Esophagus mucosa (tissue), 1 donor: ENCODE measurements around the gene SH3PXD2A. TPM values are rescaled to one million over a fixed set of nuclear protein-coding genes. Genes with fewer than 3 reads are reported as not detected.

Experiments used
- ATAC-seq: fragments of 200-7000 bp; cut with Tn5 transposase; one replicate; pipeline ENCODE4 v1.9.1; 2020
- total RNA-seq: library from RNA; stranded (reverse); gene quantifications from one replicate; pipeline ENCODE4 v1.2.4, GENCODE V29; 2023
- donor health status: DM: yes; HTN: yes; CAD: no.

SH3PXD2A gene
- total RNA-seq, 1 donor from 2014 or later, result 34.0 TPM

DNA sequence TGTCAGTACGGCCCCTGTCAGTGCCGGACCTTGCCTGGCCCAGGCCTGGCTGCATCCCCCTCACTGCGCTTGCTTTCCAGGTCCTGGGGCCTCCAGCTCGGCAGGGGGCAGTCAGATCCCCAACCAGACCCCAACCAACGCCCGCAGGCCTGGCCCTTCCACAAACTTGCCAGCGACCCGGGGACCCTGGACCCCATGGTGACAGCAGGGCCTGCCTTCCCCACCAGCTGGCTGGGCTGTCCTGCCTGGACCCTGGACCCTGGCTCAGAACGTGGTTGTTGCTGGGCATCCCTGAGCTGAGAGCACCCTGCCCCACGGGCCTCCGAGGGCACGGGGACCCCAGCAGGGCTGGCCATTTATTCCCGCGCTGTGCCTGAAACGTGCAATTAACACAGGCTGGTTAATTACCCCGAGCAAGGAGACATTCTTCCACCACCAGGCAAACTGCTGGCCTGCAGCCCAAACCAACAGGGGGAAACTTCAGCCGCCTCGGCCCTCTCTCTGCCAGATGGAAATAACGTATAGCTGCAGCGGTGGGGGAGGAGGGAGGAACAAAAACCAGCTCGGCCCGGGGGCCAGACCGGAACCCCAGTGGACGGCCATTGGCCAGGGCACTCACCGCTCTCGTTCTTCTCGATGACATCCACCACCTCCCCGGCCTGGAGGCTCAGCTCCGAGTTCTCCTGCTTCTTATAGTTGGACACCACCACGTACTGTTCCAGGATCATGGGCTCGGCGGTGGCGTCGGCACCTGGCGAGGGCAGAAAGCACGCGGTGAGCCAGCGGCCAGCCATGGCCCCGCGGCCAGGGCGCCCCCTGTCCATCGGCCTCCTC, 194.8 kb downstream of the SH3PXD2A start:
- ATAC-seq, result peak; percentile 3

DNA sequence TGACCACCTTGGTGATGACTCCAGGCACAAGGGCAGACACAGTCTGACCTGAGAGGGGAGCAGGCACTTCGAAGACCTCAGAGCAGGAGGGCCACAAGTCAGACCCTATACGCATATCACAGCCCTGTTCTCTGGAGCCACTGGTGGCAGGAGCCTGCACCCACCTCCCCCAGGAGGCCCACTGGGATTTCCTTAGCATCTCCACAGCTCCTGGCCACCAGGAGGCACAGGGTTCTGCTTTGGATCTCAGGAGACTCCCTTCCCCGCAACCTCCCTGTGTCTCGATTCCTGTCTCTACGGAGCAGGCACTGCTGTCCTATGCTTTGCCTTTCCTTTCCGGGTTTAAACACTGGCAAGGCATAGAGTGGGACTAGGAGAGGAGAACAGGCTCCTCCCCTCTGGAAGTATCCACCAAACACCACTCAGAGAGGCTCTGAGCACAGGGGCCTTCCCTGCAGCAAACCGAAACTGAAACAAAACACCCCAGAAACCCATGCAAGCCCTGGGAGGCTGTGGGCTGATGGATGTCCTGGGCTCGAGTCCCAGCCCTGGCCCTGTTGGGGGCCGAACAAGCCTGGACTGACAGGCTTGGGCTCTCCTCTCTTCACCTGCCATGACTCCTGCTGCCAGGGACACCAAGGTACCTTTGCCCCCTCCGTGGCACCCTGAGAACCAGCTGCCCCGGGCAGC, 195.6 kb downstream of the SH3PXD2A start:
- ATAC-seq, result peak; percentile 54

DNA sequence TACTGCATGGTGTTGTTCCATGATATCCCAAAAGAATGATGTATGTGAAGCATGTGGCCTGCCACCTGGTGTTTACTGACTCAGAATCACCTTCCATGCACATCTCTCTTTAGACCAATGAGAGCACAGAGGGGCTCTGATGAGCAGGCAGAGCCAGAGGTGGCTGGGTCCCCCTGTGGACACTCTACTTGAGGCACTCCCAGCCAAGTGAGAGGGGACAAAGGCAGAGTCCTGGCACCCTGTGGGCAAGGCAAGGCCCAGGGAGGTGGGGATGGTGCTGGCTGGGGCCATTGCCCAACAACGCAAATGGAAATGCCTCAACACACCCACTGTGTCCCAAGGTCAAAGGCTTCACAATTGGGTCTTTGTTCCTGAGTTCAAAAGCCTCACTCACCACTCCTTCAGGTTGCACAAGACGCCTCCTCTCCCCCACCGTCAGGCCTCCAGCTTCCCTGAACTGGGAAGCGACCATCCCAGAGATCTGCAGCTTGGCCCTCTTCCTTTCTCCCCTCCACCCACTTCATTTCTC, 197.3 kb downstream of the SH3PXD2A start:
- ATAC-seq, result no peak

DNA sequence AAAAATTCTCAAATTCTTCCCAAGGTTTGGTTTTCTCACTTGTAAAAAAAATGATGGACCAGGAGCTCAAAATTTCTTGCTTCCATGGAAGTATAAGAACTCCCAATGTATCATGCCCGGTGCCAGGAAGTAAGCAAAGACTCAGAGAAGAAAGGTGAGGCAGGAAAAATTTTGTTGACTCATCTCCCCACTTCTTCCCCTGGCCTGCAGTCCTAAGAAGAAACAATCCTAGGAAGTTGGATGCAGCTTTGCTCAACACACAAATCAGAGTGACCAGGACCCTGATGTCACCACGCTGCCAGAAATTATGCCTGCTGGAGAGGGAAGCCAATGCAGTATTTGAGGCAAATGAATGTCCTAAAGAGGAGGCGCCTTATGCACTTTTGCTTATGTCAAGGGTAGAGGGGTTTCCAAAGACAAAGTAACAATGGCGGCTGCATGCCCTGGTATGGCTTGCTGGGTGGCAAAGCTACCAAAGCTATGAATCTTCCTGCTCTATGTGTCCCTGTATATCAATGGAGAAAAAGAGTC, 198.2 kb downstream of the SH3PXD2A start:
- ATAC-seq, result no peak

DNA sequence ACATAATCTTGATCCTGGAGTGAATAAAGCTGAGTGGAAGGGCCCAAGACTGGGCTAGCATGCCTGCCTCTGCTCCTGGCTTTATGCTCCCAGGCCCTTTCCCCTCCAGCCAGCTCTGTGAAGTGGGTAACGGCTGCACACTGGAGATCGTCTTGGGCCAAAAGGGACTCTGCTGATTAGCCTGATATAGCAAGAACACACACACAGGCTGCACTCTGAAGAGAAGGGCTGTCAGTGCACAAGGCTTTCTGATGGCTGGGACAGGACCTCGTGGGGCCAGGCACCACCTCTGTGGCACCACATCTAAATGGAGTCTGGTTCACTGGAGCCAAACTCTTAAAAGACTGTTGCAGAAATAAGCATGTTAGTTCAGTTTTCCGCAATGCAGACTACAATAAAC, 200.5 kb downstream of the SH3PXD2A start:
- ATAC-seq, result no peak

DNA sequence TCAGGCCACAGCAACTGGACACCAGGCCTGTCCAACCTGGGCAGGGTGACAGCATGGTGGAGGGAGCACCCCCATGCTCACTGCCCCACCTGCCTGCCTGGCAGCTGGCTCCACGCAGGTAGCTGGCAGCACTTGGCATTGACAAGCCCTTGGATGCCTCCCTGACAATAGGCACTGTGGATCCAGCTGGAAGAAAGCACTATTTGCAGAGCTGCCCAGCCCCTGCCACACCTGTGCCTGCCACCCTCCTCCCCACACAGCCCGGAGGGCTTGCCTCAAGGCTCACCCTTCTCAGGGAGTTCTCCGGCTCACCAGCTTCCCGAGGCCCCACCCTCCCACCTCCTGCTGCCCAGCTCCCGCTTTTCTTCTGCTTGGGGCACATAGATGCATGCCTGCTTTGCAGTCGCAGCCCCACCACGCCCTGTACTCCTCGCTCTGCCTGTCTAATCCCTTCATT, 201.8 kb downstream of the SH3PXD2A start:
- ATAC-seq, result peak; percentile 92

DNA sequence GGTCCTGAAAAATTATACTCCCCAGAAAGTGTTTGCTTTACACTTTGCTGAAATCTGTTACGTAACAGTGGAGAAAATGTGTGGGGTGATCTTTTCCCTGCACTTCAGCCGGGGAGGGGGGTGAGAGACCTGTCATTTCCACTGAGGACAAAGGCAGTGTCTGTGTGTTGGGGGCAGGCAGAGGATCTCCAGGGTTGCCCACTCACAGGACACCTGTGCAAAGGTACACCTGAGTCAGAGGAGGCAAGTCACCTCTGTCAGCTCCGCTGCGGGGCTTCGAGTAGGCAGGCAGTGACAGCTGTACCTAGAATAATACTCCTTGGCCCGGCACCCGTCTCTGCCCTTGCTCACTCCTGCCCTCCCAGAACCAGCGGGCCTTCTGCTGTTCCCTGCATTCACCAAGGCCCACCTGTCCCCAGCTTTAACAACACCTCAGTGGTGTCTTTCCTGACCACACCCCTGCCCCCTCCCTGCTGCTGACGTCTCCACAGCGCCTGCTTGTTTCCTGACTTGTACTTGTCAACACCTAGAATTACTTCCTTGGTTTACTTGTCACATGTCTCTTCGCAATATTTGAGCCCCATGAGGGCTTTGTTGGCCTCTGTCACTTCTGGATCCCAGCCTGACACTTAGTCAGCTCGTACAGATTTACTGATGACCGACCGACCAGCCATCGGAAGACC, 202.6 kb downstream of the SH3PXD2A start:
- ATAC-seq, result peak; percentile 9

DNA sequence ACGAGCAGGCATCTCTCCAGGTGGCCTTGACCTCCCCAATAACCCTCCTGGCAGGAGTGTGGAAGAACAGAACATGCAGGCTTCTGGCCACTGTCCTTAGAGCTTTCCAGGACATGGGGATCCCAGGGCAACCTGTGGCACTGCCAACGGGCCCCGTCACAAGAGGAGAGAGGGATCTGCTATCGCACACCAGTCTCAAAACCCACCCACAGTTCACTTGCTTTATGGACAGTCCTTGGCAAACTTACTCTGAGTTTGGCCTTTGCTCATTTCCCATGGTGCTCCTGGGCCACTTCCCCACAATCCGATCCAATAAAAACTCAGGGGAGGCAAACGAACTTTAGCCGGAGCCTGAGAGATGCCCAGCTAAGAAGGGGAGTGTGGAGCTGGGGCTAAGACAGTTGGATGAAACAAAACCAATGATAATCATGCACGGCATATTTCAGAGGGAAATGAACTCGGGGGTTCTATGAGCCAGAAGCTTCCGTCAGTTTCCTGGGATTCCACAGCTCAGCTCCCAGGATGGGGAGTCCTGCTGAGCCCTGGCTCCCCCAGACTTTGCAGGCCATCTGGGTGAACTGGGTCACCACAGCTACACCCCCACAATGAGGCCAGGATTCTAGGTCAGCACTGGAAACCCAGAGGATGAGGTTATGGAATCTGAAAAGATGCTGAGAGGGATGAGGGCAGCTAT, 203.4 kb downstream of the SH3PXD2A start:
- ATAC-seq, result no peak

DNA sequence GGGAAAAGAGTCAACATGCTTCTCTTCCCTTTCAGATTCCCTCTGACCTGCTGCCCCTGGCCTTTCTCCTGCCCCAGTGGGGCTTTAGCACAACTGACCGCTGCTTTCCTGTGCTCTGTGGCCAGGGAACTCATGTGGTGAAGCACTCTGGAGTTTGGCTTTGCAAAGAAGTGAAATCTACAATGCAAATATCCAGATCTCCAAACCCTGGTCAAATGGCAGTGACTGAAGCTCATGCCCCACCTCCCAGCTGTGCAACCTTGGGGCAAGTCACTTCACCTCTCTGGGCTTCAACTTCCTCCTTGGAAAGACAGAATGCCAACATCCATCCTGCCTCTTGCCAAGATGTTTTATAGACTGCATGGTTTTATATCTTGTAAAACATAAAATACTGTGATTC, 204.0 kb downstream of the SH3PXD2A start:
- ATAC-seq, result no peak

DNA sequence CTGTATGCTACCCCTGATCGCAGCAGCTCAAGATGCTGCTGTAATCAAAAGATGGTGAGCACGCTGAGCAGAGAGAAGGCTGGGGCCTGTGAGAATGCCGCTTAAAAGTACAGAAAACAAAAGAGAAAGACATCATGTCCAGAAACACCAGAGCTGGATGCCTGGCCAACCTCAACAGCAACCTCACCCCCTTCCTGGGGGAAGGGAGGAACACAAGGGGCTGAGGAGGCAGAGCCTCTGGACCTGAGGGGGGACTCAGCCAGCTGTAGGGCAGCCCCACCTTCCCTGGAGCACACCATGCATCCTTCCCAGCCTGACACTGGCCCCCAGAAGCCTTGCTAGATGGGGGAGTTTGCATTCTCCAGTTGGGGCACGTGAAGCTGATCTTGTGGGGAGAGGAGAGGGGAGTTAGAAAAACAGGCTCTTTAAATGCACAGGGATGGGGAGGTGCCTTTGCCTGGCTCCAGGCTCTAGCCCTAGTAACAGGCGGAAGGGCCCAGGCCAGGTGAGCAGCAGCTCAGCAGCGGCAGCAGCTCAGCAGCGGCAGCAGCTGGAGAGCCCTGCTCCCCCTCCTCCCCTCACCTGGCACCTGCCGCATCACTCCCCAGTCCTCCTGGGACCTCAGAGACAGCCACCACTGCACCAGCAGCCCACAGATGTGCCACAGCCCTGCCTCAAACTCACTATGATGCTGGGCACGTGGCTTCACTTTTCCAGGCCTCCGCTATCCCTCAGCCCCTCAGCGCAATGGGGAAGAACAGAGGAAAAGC, 205.5 kb downstream of the SH3PXD2A start:
- ATAC-seq, result no peak

DNA sequence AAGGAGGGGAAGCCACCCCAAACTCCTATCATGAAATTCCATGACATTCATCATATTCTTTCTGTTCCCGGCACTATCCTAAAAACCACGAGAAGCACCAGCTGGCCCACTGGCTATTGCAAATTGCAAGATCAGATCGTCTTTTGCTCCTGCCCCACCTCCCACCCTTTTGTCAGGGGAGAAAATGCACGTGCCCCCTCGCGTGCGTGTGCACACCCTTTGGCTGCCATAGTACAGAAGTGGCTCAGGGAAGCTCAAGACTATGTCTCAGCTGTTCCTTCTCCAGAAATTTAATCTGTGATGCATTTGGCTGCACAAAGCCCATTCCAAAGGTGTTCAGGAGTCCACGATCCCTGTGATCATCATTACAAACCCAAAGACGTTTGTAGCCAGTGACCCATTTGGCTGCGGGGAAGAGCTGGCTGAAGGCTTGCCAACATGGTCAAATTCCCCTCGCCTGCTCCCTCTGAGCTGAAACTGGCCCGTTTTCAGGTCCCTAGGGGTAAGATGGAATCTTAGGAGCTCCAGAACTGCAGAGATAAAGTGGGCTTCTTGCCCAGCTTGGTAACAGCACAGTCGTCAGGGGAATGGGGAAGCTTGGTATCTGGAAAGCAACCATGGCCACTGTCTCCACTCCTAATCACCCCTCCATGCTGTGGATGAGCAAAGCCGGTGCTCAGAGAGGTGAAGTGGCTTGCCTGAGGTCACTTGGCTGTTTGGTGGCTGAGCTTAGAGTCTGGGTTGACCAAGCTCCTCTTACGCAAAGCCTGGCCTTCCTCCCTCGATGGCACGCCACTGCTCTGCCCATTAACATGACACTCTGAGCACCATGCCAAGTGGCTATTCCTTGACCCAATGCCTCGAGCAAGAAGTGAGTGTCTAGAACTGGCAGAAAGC, 206.5 kb downstream of the SH3PXD2A start:
- ATAC-seq, result no peak

DNA sequence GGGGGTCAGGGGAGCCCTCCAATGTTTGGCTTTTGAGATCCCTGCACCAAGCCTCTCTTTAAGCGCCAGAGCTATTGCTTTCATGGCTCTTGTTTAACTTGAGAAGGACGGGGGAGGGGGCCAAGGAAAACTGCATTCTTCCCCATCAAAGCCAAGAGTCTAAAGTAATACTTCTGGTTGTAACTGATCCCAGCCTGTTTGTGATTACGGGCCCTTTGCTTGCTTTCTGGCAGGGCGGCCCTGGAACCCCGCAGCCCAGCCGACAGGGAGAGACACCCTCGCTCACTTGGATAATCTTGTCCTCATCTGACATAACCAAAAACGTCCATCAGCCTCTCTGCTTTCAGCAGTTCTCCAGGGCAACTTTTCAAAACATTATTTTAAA, 207.1 kb downstream of the SH3PXD2A start:
- ATAC-seq, result no peak

DNA sequence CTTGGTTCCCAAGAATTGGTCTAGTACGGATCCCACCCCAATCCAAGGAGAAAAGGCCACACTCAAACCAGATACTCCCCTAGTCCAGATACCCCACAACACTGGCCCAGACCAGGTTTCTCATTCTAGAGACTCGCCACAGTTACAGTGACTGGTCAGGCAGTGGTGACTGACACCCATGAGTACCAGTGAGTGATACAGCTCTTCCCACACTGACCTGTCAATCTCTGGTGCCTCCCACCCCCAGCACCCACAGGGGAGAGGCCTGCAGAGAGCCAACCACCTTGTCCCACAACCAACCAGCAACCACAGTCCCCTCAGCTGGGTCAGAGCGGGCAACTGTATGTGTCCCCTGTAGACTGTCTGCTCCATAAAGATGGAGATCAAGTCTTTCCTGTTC, 209.1 kb downstream of the SH3PXD2A start:
- ATAC-seq, result no peak

DNA sequence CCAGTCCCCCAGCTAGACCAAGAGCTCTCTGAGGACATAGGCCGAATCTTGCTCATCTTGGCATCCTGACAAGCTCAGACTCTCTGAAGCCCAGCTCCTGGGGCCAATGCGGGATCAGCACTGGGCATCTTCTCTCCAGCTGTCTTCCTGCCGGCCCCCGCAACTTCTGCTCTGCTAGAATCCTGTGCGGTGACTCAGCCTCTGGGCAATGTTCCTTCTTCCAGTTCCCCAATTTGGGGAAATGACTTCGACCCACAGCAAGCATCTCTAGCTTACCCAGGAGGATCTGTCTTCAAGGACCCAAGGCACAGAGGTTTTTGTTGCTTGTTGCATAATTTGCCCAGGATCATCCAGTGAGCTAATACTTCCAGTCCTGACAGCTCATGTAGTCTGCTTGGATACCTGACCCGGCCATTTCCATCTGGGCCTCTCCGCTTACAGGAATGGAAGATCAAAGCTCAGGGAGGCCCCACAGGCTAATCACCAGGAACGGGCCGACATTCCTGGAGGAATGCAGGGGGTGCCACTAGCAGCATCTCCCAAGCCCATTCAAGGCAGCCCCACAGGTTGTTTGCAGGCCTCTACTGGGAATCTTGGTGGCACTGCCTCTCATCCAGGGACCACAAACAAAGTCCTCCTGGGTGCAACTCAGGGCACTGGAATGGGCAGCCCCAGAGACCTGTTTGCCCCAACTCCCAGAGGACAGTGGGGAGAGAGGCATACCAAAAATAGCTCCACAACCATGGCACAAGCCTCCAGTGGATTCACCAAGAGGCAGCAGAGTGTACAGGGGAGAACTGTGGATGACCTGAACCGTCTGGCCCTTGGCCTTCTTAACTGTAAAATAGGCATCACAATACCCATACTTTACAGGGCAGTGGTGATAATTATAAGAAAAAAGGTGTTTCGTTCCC, 210.0 kb downstream of the SH3PXD2A start:
- peak; percentile 16 for ATAC-seq

DNA sequence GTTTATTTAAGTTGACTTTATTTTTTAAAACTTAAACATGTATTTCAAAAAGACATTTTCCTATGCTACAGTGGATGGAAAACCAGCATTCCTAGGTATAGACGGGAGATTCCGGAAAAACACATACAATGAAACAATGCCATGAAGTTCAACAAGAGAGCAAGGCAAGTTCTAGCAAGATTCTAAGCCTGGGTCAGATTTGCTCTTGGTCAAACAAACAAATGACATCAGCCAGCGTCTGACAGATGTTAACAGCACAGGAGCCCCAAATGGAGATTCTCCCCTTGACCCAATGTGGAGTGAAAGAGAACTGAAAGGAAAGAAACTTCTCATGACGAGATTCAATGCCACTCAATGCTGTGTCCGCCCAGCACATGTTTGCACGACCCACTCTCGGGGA, 212.0 kb downstream of the SH3PXD2A start:
- peak; percentile 32 for ATAC-seq

DNA sequence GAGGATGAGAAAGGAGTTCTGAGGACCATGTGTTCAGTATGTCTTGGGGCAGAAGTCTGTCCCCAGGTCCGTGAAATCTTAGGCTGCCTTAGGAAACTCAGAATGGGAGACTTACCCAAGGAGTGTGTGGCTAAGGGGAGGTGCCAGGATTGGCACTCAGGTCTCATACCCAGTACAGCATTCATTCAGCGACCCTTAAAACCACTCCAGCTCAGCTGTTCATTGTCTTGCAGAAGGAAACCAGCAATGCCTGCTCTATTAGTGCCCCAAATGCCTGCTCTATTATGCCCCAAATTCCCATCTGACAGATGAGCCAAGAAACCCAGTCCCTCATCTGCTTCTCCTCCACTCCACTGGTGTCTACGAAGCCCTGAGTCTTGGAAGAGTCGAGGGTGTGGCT, 214.1 kb downstream of the SH3PXD2A start:
- ATAC-seq, result no peak

DNA sequence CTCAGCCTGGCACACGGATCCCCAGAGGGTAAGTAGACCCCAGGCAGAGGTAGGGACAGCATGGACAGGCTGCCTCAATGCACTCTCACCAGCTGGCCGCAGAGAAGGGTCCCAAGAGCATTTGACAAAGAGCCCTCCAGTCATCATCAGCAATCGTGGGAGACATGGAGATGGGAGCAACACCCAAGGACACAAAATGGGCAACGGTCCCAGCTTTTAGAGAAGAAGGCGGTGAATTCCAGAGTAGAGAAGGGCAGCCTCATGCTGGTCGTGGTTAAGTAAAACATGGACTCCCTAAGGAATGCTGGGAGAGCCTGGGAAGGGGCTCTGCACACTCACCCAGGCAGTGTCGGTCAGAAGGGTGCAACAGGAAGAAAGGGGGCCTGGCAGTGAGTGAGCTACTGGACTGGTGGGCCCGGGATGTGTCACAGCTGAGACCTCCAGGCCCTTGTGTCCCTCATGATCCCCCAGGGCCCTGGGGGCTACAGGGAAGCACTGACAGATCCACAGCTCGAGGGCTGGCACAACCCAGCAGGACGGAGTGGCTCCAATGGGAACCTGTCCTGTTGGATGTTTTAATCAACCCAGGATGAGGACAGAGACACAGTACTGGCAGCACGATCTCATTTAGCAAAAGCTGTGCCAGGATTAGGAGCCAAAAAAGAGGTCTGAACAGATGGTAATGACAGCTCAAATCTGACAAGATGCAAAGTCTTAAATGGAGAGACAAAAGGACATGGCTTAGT, 214.8 kb downstream of the SH3PXD2A start:
- no peak for ATAC-seq

DNA sequence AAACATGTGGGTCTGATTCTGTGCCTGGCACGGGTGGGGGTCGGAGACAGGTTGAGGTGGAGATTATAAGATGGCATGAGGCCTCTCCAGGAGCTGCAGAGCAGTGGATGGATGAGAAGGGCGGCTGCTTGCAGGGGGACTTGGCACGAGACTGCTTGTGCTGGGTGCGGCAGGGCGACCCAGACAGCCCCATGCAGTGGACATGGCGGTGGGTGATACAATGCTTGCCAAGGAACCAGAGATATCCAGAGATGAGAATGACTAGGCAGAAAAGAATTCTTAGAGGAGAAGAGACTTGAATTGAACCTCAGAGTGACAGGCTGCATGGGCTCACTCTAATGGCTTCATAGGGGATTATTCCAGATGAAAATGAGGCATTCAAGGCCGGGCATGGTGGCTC, 216.4 kb downstream of the SH3PXD2A start:
- ATAC-seq, result no peak
